LoVo (cell line): ENCODE measurements around the gene PKN3.
"Not testable (repeated sequence)": the region's sequence is repeated elsewhere in the genome, so short reads cannot be mapped to it uniquely, and the experiment has no call there.

ENCODE experiments used
- DNase-seq: peaks from one replicate; pipeline ENCODE4 v3.0.0-alpha.2; 2016; ENCODE audit warnings: low spot score

PKN3 gene

DNA sequence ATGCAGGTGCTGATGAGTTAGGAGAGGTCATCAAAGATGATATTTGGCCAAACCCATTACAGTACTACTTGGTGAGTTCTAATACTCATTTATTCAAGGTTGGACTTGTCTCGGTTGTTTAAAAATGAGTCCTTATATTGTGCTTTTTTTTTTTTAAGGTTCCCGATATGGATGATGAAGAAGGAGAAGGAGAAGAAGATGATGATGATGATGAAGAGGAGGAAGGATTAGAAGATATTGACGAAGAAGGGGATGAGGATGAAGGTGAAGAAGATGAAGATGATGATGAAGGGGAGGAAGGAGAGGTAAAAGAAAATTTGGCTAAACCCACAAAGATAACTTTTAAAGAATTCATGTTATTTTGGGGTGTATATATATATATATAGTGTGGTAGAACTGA lies 8.6 kb upstream of the PKN3 start:
- not testable (repeated sequence) for DNase-seq

DNA sequence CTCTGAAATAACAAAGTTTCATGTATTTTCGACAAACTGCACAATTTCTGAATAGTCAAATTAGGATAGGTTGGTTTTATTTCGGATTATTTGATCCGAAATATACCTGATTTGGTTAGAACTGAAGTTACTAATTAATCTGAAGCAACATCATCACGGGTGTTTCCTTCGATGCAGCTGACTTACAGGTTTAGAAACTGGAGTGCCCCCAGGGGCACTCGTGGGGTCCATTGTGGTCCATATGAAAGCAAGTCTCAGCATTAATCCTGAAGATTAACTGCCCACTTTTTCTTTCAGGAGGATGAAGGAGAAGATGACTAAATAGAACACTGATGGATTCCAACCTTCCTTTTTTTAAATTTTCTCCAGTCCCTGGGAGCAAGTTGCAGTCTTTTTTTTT lies 8.0 kb upstream of the PKN3 start:
- DNase-seq: no peak

DNA sequence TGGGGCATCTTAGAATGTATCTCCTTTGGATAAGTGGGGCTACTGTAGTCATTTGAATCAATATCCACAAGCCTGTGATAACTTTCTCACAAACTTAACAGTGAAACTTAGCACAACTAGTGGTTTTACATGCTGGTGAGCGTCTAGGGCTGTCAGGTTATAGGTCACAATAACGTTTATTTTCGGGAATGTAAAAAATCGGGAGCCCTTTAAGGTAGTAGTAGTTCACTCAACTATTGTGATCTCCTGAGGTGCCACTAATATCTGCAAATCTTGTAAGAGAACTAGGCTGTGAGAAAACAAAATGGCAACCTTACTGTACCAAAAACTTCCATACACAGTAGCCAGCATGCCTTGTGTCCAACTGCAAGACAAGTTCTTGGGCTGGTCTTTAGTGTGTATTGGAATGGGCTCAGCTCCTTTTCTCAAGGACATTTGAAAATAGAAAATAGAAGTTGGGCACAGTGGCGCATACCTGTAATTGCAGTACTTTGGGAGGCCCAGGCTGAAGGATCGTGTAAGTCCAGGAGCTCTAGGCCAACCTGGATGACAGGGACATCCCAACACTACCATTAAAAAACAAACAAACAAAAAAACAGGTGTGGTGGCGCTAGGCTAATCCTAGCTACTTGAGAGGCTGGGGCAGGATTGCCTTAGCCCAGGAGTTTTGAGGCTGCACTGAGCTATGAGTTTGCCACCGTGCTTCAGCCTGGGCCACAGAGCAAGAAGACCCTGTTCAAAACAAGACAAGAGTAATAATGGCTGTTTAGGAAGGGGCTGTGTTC lies 5.2 kb upstream of the PKN3 start:
- no peak for DNase-seq

DNA sequence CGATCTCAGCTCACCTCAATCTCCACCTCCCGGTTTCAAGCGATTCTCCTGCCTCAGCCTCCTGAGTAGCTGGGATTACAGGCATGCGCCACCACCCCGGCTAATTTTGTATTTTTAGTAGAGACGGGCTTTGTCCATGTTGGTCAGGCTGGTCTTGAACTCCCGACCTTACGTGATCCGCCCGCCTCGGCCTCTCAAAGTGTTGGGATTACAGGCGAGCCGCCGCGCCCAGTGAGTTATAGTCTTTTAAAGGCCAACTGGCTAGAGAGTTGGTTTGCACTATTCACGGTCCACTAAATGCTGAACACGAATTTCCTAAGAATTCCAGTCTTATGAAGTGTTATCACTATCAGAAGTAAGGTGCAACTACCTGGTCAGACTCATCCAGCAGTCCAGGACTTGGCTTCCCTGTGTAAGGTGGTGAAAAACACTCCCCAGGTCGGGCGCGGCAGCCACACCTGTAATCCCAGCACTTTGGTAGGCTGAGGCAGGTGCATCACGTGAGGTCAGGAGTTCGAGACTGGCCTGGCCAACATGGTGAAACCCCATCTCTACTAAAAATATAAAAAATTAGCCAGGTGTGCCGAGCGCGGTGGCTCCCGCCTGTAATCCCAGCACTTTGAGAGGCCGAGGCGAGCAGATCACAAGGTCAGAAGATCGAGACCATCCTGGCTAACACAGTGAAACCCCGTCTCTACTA lies 3.1 kb upstream of the PKN3 start:
- not testable (repeated sequence) for DNase-seq

DNA sequence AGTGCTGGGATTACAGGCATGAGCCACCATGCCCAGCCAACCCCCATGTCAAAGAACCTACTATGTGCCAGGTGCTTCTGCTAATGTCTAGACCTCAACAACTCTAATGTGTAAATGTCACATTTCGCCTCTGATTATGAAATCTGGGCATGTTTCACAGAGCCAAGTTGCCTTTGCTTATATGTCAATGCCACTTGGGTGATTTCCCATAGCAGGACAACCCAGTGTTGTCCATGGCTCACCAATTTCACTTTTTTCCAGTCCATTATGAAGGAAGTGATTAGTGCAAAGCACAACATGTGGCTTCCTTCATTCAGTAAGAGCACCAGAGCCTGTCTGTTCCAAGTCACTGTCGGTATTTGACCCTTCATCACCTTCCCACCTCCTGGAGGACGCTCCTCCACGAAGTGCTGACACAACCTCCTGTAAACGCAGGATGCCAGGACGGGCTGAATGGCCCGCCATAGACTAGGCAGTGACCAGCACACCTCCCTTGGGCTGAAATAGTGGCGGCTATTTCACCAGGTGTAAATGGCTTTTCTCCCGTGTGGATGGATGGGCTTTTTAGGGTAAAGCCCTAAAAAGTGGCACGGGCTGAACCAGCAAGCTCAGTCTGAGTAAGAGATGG lies 962 bp upstream of the PKN3 start:
- no peak for DNase-seq

DNA sequence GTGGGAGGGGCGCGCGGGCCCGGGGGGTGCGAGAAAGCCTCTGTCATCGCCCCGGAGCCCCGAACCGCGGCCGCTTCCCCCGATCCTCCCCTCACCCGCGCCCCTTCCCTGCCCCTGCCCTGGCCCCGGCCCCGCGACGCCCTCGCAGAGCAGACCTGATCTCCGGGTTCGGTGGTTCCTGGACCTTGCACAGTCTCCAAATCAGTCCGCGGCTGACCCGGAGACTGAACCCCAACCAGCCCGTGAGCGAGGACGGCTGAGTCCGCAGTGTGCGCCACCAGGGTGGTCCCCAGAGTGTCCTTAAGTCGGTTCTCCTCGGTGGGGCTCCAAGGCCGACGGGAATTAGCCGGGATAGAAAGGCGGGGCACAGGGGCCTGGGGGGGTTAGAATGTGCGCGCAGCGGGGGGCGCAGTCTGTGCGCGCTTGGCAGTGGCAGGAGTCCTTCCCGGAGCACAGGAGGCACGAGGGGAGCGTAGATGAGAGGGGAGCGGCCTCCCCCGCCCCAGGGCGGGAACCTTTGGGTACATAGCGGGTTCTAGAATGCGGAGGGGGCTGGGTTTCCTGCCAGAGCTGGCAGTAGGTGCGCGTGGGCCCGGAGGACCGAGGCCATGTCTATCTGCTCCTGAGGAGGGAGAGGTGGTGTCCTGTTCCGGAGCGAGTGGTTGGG lies 779 bp downstream of the PKN3 start:
- no peak for DNase-seq

DNA sequence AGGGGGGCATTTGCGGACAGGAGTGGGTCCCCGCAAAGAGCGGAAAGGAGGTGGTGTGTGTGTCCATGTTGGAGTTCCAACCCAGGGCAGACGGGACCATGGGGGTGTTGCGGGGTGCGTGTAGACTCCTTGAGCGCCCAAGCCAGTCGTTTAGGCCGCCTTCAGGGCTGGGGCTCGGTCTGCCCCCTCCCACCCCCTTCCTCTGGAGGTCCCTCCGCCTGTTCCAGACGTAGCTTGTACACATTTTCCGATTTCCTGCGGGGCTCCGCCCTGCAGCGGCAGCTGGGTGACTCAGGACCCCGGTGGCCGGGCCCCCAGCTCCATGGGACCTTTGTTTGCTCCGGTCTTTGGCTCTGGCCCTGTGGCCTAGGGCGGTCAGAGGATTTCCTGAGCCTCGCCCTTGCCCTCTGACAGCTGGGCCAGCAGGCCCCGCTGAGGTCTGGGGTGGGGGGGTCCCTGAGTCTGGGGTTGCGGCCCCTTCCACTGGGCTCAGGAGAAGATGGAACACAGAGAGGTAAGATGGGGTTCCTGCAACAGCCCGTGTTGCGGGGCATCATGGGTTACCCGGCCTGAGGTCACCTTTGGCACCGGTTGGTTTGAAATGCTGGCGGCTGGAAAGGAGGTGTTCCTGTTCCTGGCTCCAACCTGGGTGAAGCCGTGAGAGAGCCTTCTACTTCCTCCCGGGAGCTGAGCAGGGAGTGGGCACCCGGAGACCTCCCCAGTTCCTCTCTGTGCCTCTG lies 1.5 kb downstream of the PKN3 start:
- DNase-seq: no peak

DNA sequence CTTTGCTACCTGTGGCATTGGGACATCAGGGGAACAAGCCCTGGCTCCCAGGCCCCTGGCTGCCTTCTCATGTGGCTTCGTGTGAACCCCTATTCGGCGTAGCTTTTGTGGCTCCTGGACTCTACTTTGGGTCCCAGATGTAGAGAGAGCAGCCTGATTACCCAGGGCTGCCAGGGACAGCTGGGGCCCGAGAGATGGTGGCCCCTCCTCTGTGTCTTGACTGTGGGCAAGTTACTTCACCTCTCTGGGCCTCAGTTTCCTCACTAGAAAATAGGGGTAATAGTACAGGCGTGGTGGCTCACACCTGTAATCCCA lies 2.0 kb downstream of the PKN3 start:
- no peak for DNase-seq

DNA sequence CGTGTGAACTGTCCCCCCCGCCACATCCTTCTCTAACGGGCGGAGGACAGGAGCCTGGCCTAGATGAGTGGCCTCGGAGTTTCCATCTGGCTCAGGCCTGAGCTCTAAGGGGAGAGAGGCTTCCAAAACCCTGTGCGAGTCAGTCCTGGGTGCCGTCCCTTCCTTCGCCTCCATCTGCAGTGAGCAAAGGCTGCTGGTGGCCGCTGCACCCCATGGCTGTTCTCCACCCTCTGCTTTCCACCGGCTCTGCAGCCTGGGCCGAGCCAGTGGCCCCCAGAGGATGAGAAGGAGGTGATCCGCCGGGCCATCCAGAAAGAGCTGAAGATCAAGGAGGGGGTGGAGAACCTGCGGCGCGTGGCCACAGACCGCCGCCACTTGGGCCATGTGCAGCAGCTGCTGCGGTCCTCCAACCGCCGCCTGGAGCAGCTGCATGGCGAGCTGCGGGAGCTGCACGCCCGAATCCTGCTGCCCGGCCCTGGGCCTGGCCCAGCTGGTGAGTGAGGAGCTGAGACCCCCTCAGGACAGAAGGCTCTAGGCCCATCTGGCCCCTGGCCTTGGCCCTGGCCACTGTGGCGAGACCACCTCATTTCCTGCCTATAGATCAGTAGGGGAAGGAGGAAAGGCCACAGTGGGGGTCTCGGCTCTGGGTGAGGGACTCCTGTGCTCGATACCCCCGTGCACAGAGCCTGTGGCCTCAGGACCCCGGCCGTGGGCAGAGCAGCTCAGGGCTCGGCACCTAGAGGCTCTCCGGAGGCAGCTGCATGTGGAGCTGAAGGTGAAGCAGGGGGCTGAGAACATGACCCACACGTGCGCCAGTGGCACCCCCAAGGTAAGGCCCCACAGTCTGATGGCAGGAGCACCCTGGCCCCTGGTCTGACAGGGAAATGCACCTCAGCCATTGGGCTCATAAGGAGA lies 3.0 kb downstream of the PKN3 start:
- no peak for DNase-seq

DNA sequence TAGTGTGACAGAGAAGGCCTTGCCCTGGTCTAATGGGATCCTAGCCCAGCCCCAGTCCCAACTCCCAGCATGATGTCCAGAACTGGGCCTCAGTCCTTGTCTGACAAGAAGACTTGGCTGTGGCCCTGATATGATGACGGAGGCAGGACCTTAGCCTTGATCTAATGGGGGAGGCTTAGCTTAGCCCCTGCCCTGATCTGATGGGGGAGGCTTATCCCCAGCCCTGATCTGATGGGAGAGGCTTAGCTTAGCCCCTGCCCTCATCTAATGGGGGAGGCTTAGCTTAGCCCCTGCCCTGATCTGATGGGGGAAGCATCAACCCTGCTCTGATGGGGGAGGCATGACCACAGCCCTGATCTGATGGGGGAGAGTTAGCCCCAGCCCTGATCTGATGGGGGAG lies 3.7 kb downstream of the PKN3 start:
- no peak for DNase-seq

DNA sequence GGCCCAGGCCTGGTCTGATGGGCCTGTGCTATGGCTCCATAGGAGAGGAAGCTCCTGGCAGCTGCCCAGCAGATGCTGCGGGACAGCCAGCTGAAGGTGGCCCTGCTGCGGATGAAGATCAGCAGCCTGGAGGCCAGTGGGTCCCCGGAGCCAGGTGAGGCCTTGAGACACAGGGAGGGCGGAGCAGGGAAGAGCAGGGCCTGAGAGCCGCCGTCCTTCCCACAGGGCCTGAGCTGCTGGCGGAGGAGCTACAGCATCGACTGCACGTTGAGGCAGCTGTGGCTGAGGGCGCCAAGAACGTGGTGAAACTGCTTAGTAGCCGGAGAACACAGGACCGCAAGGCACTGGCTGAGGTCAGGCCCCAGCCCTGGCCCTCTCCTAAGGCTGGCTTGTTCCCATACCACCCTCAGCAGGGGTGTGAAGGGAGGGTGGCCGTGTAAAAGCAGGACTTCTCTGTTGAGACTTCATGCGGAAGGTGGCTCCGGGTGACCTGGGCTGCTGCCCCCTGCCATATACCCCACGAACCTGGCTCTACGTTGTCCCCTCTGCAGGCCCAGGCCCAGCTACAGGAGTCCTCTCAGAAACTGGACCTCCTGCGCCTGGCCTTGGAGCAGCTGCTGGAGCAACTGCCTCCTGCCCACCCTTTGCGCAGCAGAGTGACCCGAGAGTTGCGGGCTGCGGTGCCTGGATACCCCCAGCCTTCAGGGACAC lies 4.5 kb downstream of the PKN3 start:
- no peak for DNase-seq

DNA sequence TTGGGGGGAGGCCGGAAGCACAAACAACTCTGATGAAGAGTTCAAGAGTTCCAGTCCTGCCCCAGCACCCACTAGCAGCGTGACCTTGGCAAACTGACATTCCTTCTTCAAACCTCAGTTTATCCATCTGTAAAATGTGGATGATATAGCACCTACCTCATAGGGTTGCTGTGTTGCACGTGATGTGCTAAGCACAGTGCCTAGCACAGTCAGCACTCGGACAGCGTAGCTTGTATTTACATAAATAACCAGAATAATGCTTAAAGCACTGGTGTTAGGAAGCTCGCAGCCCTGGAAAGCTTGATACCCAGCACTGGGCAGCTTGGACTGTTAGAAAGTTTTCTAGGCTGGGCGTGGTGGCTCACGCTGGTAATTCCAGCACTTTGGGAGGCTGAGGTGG lies 5.1 kb downstream of the PKN3 start:
- DNase-seq: no peak

DNA sequence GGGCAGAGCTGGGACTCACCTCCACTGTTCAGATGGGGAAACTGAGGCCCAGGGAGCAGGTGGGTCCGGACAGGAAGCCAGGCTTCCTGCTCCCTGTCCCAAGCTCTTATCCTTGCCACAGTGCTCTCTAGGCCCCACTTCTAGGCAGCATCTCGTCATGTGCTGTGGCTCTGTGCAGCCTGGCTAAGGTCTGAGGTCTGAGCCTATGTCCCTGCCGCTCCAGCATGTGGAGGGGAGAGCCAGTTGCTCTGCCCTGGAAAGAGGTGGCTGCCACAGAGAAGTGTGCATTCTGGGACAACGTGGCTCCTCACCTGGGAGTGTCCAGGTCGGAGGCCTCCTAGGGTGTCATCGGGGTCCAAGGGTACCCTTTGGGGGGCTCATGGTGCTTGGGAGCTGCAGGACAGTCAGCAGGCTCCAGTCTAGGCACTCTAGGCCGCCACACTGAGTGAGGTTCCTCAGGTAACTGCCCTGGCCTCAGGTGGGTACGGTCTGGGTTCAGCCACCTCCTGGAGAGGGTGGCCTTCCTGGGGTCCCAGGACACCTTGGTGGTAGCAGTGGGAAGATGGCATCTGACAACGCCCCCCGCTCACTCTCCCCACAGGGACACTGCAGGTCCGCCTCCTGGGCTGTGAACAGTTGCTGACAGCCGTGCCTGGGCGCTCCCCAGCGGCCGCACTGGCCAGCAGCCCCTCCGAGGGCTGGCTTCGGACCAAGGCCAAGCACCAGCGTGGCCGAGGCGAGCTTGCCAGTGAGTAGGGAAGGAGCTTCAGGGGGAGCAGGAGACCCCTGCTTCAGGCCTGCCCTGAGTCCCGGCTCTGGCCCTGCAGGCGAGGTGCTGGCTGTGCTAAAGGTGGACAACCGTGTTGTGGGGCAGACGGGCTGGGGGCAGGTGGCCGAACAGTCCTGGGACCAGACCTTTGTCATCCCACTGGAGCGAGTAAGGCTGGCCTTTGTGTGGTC lies 10.4 kb downstream of the PKN3 start:
- DNase-seq: no peak

DNA sequence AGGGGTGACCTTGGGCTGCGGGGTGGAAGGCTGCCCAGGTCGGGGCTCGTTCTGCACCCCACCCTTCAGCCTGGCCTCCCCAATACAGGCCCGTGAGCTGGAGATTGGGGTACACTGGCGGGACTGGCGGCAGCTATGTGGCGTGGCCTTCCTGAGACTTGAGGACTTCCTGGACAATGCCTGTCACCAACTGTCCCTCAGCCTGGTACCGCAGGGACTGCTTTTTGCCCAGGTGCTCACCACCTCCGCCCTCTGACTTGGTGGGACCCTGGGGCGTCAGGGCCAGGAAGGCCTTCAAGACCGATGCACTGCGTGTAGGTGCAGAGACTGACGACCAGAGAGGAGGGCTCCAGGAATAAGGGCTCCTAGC lies 11.1 kb downstream of the PKN3 start:
- DNase-seq: no peak

DNA sequence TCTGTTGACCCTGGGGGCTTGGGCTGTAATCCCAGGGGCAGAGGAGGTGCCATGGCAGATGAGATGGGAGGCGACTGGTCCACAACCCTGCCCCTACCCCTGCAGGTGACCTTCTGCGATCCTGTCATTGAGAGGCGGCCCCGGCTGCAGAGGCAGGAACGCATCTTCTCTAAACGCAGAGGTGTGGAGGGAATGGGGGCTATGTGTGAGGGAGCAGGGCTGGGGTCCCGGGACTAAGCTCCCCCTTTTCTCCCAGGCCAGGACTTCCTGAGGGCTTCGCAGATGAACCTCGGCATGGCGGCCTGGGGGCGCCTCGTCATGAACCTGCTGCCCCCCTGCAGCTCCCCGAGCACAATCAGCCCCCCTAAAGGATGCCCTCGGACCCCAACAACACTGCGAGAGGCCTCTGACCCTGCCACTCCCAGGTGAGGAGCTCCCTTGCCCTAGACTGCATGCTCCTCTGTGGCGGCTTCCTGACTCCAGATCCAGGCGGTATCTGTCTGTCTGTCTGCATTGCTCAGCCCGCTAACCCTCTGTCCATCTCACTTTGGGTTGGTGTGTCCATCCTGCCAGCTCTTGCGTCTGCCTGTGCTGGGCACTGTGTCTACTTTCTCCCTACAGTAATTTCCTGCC lies 11.8 kb downstream of the PKN3 start:
- no peak for DNase-seq

DNA sequence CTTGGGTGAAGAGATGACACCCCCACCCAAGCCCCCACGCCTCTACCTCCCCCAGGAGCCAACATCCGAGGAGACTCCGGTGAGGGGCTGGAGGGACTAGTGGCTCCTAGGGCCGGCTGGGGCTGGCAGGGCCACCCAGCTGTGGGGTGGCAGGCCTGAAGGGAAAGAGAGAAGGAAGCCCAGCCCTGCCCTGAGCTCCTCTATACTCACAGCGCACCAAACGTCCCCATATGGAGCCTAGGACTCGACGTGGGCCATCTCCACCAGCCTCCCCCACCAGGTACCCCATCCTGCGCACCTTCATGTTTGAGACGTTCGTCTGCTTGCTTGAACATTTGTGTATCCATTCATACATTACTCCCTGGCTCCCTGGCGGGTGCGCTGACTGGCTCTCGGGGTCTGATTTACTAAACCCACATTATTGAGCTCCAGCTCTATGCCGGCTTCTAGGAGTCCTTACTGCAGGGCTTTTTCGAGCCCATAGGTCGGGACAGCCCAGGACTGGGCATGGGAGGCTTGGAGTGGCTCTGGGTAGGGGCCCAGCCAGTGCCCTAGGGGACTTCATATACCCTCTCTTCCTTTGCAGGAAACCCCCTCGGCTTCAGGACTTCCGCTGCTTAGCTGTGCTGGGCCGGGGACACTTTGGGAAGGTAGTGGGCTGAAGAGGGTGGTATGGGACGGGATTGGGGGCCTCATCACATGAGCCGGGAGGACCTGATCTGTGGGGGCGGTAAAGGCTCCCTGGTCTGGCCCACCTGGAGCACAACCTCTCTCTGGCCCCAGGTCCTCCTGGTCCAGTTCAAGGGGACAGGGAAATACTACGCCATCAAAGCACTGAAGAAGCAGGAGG lies 12.5 kb downstream of the PKN3 start:
- DNase-seq: no peak

DNA sequence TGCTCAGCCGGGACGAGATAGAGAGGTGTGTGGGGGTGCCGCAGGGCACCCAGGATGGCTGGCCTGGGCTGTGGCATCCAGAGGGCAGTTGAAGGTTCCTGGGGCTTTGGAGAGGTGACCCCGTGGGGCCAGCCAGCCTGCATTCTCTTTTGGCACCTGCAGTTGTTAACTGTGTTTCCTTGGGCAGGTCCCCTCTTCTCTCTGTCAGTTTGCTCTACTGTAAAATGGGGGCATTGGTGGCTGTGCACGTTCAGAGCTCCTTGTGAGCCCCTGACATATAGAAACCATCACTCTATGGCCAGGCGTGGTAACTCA lies 13.1 kb downstream of the PKN3 start:
- no peak for DNase-seq

DNA sequence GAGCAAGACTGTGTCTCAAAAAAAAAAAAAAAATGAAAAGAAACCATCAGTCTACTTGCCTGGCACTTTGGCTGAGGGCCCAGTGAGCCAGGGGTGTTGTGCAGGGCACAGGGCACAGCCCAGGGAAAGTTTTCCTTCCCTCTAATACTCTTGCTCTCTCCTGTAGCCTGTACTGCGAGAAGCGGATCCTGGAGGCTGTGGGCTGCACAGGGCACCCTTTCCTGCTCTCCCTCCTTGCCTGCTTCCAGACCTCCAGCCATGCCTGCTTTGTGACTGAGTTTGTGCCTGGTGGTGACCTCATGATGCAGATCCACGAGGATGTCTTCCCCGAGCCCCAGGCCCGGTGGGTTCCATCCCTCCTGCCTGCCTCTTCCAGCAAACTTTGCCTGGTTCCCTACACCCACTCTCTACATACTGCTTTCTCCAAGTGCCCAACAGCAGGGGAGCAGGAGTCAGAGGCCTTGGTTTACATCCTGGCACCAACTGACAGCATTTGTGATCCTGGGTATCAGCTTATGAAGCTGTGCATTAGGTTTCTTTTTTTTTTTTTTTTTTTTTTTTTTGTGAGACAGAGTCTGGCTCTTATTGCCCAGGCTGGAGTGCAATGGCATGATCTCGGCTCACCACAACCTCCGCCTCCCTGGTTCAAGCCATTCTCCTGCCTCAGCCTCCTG lies 14.4 kb downstream of the PKN3 start:
- DNase-seq: no peak
